ENCODE data around the gene ATF5.
"Not testable (repeated sequence)": the region's sequence is repeated elsewhere in the genome, so short reads cannot be mapped to it uniquely, and the experiment has no call there.

The ATF5 gene

GRCh38 chr19:49940482-49940791 lies 11.4 kb downstream of the ATF5 start:
- POLR2A ChIA-PET (ENCODE audit: low non-redundant PET), result no interaction called here
- H3K27ac ChIP-seq, result no peak overlapping the region
- CTCF ChIA-PET, result no interaction called here
- DNase-seq (ENCODE audit: low spot score), result no peak
- no peak for TF ChIP-seq CTCF (conservative IDR thresholded peaks at IDR 0.05; ENCODE audit: low read depth)

- H3K27ac ChIP-seq; POLR2A ChIA-PET (ENCODE audit: low non-redundant PET); CTCF ChIA-PET; DNase-seq (ENCODE audit: low spot score): not testable (repeated sequence)
Measured at GRCh38 chr19:49944567-49944966, 15.6 kb downstream of the ATF5 start.

GRCh38 chr19:49946415-49946814 lies 17.4 kb downstream of the ATF5 start:
- no peak for DNase-seq (ENCODE audit: low spot score)
- no peak overlapping the region for H3K27ac ChIP-seq
- ChIA-PET CTCF (interaction anchor here (0.7 kb wide), 2 partner anchors 192 to 312 kb away, joined by 3 to 4 read pairs; no protein-coding TSS in a partner anchor), POLR2A (ENCODE audit: low non-redundant PET) (no interaction called here)
- TF ChIP-seq CTCF (conservative IDR thresholded peaks at IDR 0.05; ENCODE audit: low read depth), result no peak

- ChIA-PET CTCF (interaction anchor here (1.7 kb wide), 1 partner anchor 13 kb away, joined by 10 read pairs; no protein-coding TSS in a partner anchor), POLR2A (ENCODE audit: low non-redundant PET) (no interaction called here)
- DNase-seq (ENCODE audit: low spot score), result no peak
- TF ChIP-seq CTCF (conservative IDR thresholded peaks at IDR 0.05; ENCODE audit: low read depth), result no peak
- no peak overlapping the region for H3K27ac ChIP-seq
Measured at GRCh38 chr19:49949742-49950589, 21.0 kb downstream of the ATF5 start.

- CTCF ChIA-PET, result interaction anchor here (0.8 kb wide), 1 partner anchor 13 kb away, joined by 3 read pairs; no protein-coding TSS in a partner anchor
- POLR2A ChIA-PET (ENCODE audit: low non-redundant PET), result no interaction called here
- TF ChIP-seq CTCF (conservative IDR thresholded peaks at IDR 0.05; ENCODE audit: low read depth), result no peak
- DNase-seq (ENCODE audit: low spot score), result no peak
- H3K27ac ChIP-seq, result no peak overlapping the region
Measured at GRCh38 chr19:49950590-49950948, 21.6 kb downstream of the ATF5 start.

- ChIA-PET POLR2A (ENCODE audit: low non-redundant PET) (no interaction called here), CTCF (interaction anchor here (0.8 kb wide), 1 partner anchor 14 kb away, joined by 3 read pairs; no protein-coding TSS in a partner anchor)
- H3K27ac ChIP-seq, result no peak overlapping the region
- no peak for TF ChIP-seq CTCF (conservative IDR thresholded peaks at IDR 0.05; ENCODE audit: low read depth)
- DNase-seq (ENCODE audit: low spot score), result no peak
Measured at GRCh38 chr19:49950956-49951526, 22.0 kb downstream of the ATF5 start.

GRCh38 chr19:49951806-49952478 lies 22.9 kb downstream of the ATF5 start:
- H3K27ac ChIP-seq, result no peak overlapping the region
- ChIA-PET POLR2A (ENCODE audit: low non-redundant PET) (no interaction called here), CTCF (no interaction called here)
- no peak for DNase-seq (ENCODE audit: low spot score)
- TF ChIP-seq CTCF (conservative IDR thresholded peaks at IDR 0.05; ENCODE audit: low read depth), result no peak

All from RWPE1 (cell line).